CD14-positive monocyte (primary cell): ENCODE data around the gene SYNGR4. TPM values are rescaled to one million over a fixed set of nuclear protein-coding genes. Genes with fewer than 3 reads are reported as not detected.
"Not testable (repeated sequence)": the region's sequence is repeated elsewhere in the genome, so short reads cannot be mapped to it uniquely, and the experiment has no call there.

Experiments used
- DNase-seq, 3 donors: peaks; one replicate each; pipeline ENCODE4 v3.0.0-alpha.2; 2011 to 2022
- H2AFZ ChIP-seq: 2 replicates; pipeline ENCODE4 v1.6.0; 2012; ENCODE audit warnings: mild to moderate bottlenecking, low read depth, low read length, inconsistent platforms; ENCODE audit not compliant: insufficient read depth, poor library complexity, severe bottlenecking
- H3K27ac ChIP-seq, 2 donors: 1 replicate in 1 of 2; 2 replicates in 1 of 2; pipeline ENCODE4 v1.5.1; 2012 to 2013; ENCODE audit warnings: low read length in 2 of 2, control low read depth in 1 of 2, inconsistent platforms in 1 of 2, low read depth in 1 of 2, mild to moderate bottlenecking in 1 of 2
- H3K27me3 ChIP-seq, 2 donors: one replicate each; pipeline versions ENCODE4 v1.6.0 to v1.6.1; 2011 to 2013; ENCODE audit warnings: low read length in 2 of 2; ENCODE audit not compliant: control insufficient read depth in 2 of 2, insufficient read depth in 2 of 2
- H3K36me3 ChIP-seq, 2 donors: replicated peaks in 1 of 2; 1 replicate in 1 of 2; 2 replicates in 1 of 2; pipeline versions ENCODE4 v1.5.1 to v1.6.1; 2012 to 2013; ENCODE audit warnings: low read length in 2 of 2, control low read depth in 1 of 2, inconsistent platforms in 1 of 2, mild to moderate bottlenecking in 1 of 2; ENCODE audit not compliant: insufficient read depth in 2 of 2, control insufficient read depth in 1 of 2
- H3K4me1 ChIP-seq, 2 donors: 1 replicate in 1 of 2; 2 replicates in 1 of 2; pipeline versions ENCODE4 v1.5.1 to v1.6.1; 2012 to 2013; ENCODE audit warnings: low read length in 2 of 2, control low read depth in 1 of 2, inconsistent platforms in 1 of 2, mild to moderate bottlenecking in 1 of 2, moderate library complexity in 1 of 2; ENCODE audit not compliant: insufficient read depth in 2 of 2, control insufficient read depth in 1 of 2
- H3K4me2 ChIP-seq: replicated peaks from 2 replicates; pipeline ENCODE3; 2012; ENCODE audit warnings: low read length, moderate library complexity, mild to moderate bottlenecking; ENCODE audit not compliant: poor library complexity, severe bottlenecking; ENCODE audit errors: extremely low read depth
- H3K4me3 ChIP-seq, 3 experiments: fragments of 200-600 bp in 1 of 3; sonication (generic) in 1 of 3; replicated peaks in 1 of 3; 1 replicate in 2 of 3; 2 replicates in 1 of 3; pipeline ENCODE4 v1.5.1; 2011 to 2013; ENCODE audit warnings: low read length in 3 of 3, mild to moderate bottlenecking in 3 of 3, control low read depth in 2 of 3, low read depth in 2 of 3, inconsistent platforms in 1 of 3, moderate library complexity in 1 of 3
- H3K79me2 ChIP-seq: 2 replicates; pipeline ENCODE4 v1.6.0; 2012; ENCODE audit warnings: mild to moderate bottlenecking, control low read depth, inconsistent platforms, low read length, moderate library complexity; ENCODE audit not compliant: insufficient read depth
- H3K9ac ChIP-seq: 2 replicates; pipeline ENCODE4 v1.6.0; 2017; ENCODE audit warnings: low read length, mild to moderate bottlenecking; ENCODE audit not compliant: insufficient read depth, poor library complexity, severe bottlenecking
- H3K9me3 ChIP-seq, 2 donors: replicated peaks in 1 of 2; 1 replicate in 1 of 2; 2 replicates in 1 of 2; pipeline versions ENCODE4 v1.5.1 to v1.6.1; 2012 to 2013; ENCODE audit warnings: low read length in 2 of 2, control low read depth in 1 of 2; ENCODE audit not compliant: control insufficient read depth in 1 of 2, insufficient read depth in 1 of 2
- H4K20me1 ChIP-seq: 2 replicates; pipeline ENCODE4 v1.6.0; 2012; ENCODE audit warnings: mild to moderate bottlenecking, low read length, control low read depth, moderate library complexity; ENCODE audit not compliant: insufficient read depth
- H3K27ac Mint-ChIP-seq, 7 donors: one replicate each; pipeline ENCODE4 v1.8.0; 2020; ENCODE audit warnings: mild to moderate bottlenecking in 7 of 7, mixed read lengths in 7 of 7, moderate library complexity in 6 of 7, inconsistent platforms in 2 of 7
- H3K27me3 Mint-ChIP-seq, 3 donors: one replicate each; pipeline ENCODE4 v1.8.0; 2021 to 2022; ENCODE audit warnings: low read depth in 3 of 3, mild to moderate bottlenecking in 3 of 3, mixed read lengths in 3 of 3, moderate library complexity in 3 of 3, inconsistent platforms in 1 of 3
- H3K36me3 Mint-ChIP-seq, 2 donors: one replicate each; pipeline ENCODE4 v1.8.0; 2020; ENCODE audit warnings: mixed read lengths in 2 of 2, inconsistent platforms in 1 of 2, mild to moderate bottlenecking in 1 of 2
- H3K4me1 Mint-ChIP-seq: one replicate; pipeline ENCODE4 v1.8.0; 2020; ENCODE audit warnings: mild to moderate bottlenecking, mixed read lengths
- H3K4me3 Mint-ChIP-seq, 2 donors: one replicate each; pipeline ENCODE4 v1.8.0; 2020; ENCODE audit warnings: mild to moderate bottlenecking in 2 of 2, mixed read lengths in 2 of 2, moderate library complexity in 1 of 2
- H3K9me3 Mint-ChIP-seq, 7 donors: one replicate each; pipeline ENCODE4 v1.8.0; 2020 to 2022; ENCODE audit warnings: mixed read lengths in 7 of 7, mild to moderate bottlenecking in 6 of 7, moderate library complexity in 6 of 7, inconsistent platforms in 2 of 7
- WGBS: methylation state at CpG from one replicate; pipeline ENCODE4 v1.1.5; 2013; ENCODE audit warnings: missing lambda C conversion rate; ENCODE audit not compliant: insufficient coverage; 5-methylcytosine and 5-hydroxymethylcytosine counted together
- intact Hi-C, 2 donors: fragments of 100-400 bp; cut with micrococcal nuclease; formaldehyde crosslinking; loops; one replicate each; pipeline versions ENCODE4 v1.15.0 to v1.15.1; 2023
- polyA plus RNA-seq, 3 donors: library from polyadenylated mRNA; depleted of rRNA in 1 of 3; unstranded in 2 of 3; stranded (reverse) in 1 of 3; fragments of 300-500 nt in 2 of 3; fragments of >200 nt in 1 of 3; fragmentation: Illumina TruSeq in 2 of 3; gene quantifications; 1 replicate in 2 of 3; 2 replicates in 1 of 3; pipeline ENCODE4 v1.2.3, GENCODE V29; 2012 to 2021
- TF ChIP-seq, protein P1 (sequence below): fragments of 200-600 bp; IDR thresholded peaks from one replicate; pipeline ENCODE4 v1.8.0; 2022; ENCODE audit warnings: antibody characterized with exemption, mild to moderate bottlenecking

The SYNGR4 gene
- polyA plus RNA-seq, 3 donors, result not detected

DNA sequence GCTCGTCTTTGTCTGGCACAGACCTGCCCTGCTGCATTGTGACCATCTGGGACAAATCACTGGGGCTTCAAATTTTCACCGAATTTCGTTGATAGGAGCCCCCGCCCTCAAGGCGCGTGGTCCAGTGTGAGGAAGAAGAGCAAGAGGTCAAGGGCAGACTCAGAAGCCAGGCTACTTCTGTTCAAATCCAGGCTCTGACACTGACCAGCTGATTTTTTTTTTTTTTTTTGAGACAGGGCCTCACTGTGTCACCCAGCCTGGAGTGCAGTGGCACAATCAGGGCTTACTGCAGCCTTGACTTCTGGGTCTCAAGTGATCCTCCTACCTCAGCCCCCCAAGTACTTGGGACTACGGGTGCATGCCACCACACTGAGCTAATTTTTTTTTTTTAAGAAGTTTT is 7.2 kb downstream of the SYNGR4 start:
- no peak overlapping the region for H3K9ac ChIP-seq
- no peak overlapping the region for H2AFZ ChIP-seq
- no peaks in the 10 kb centered on the region for H3K36me3 ChIP-seq
- intact Hi-C loops, result no loop called here
- H3K79me2 ChIP-seq, result no peaks in the 10 kb centered on the region
- Mint-ChIP-seq H3K27ac (no peak overlapping the region), H3K4me1 (no peaks in the 10 kb centered on the region), H3K36me3 (no peaks in the 10 kb centered on the region), H3K9me3 (no peaks in the 10 kb centered on the region), H3K4me3 (no peak overlapping the region), H3K27me3 (peaks cover 1 to 8% (median 7%) of the 10 kb centered on the region in 3 donors)
- WGBS, result 95% methylated on average over 5 of the region's 7 CpGs
- H4K20me1 ChIP-seq, result no peaks in the 10 kb centered on the region
- TF ChIP-seq, protein P1, sequence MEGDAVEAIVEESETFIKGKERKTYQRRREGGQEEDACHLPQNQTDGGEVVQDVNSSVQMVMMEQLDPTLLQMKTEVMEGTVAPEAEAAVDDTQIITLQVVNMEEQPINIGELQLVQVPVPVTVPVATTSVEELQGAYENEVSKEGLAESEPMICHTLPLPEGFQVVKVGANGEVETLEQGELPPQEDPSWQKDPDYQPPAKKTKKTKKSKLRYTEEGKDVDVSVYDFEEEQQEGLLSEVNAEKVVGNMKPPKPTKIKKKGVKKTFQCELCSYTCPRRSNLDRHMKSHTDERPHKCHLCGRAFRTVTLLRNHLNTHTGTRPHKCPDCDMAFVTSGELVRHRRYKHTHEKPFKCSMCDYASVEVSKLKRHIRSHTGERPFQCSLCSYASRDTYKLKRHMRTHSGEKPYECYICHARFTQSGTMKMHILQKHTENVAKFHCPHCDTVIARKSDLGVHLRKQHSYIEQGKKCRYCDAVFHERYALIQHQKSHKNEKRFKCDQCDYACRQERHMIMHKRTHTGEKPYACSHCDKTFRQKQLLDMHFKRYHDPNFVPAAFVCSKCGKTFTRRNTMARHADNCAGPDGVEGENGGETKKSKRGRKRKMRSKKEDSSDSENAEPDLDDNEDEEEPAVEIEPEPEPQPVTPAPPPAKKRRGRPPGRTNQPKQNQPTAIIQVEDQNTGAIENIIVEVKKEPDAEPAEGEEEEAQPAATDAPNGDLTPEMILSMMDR, result no peak
- no peak for DNase-seq
- H3K4me1 ChIP-seq, result no peaks in the 10 kb centered on the region
- no peak overlapping the region for H3K4me3 ChIP-seq
- no peak overlapping the region for H3K27ac ChIP-seq
- H3K9me3 ChIP-seq, result no peaks in the 10 kb centered on the region
- H3K4me2 ChIP-seq, result no peak overlapping the region
- no peaks in the 10 kb centered on the region for H3K27me3 ChIP-seq

DNA sequence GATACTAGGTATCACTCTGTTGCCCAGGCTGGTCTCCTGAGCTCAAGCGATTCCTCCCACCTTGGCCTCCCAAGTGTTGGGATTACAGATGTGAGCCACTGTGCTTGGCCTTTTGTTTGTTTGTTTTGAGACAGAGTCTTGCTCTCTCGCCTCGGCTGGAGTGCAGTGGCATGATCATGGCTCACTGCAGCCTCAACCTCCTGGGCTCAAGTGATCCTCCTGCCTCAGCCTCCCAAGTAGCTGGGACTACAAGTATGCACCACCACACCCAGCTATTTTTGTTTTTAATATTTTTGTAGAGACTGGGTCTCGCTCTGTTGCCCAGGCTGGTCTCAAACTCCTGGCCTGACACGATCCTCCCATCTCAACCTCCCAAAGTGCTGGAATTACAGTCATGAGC is 7.6 kb downstream of the SYNGR4 start:
- H3K4me2 ChIP-seq, H3K27me3 ChIP-seq, H3K27ac ChIP-seq, H4K20me1 ChIP-seq, intact Hi-C loops, H3K4me3 ChIP-seq, H3K9me3 Mint-ChIP-seq, H3K36me3 Mint-ChIP-seq, H3K27me3 Mint-ChIP-seq, DNase-seq, H3K9me3 ChIP-seq, H2AFZ ChIP-seq, H3K4me1 ChIP-seq, H3K4me1 Mint-ChIP-seq, H3K9ac ChIP-seq, H3K4me3 Mint-ChIP-seq, H3K79me2 ChIP-seq, H3K36me3 ChIP-seq: not testable (repeated sequence)
- H3K27ac Mint-ChIP-seq, result peak overlapping the region in 1 of 7 donors; percentile 31
- WGBS, result 100% methylated on average over 1 of the region's 5 CpGs
